Frontal cortex (tissue), 4 donors: ENCODE measurements around the gene POLR3G. TPM values are rescaled to one million over a fixed set of nuclear protein-coding genes. Genes with fewer than 3 reads are reported as not detected.
A peak's percentile ranks its signal among the peaks of the same experiment; 100 is the strongest.

Source experiments
- DNase-seq, 2 donors: peaks; one replicate each; pipeline ENCODE4 v3.0.0; 2012; ENCODE audit warnings: low spot score in 2 of 2
- FAIRE-seq: peaks from 2 replicates; lab custom pipeline; 2012; peaks lifted over from hg19 to GRCh38; lab: Jason Lieb, UNC
- total RNA-seq: library from RNA; depleted of rRNA; stranded (reverse); fragments of >200 nt; gene quantifications from one replicate; pipeline ENCODE4 v1.2.3, GENCODE V29; 2014
- donor health status: control.
- donor health status: control.
- donor health status: control.

Gene POLR3G
- total RNA-seq, 1 donor from 2014 or later, result 3.3 TPM

GRCh38 chr5:90549223-90549622, 74.6 kb downstream of the POLR3G start:
- FAIRE-seq (peak; percentile 78), DNase-seq (no peak)

GRCh38 chr5:90549729-90550275, 75.1 kb downstream of the POLR3G start:
- DNase-seq (no peak), FAIRE-seq (no peak)

DNA sequence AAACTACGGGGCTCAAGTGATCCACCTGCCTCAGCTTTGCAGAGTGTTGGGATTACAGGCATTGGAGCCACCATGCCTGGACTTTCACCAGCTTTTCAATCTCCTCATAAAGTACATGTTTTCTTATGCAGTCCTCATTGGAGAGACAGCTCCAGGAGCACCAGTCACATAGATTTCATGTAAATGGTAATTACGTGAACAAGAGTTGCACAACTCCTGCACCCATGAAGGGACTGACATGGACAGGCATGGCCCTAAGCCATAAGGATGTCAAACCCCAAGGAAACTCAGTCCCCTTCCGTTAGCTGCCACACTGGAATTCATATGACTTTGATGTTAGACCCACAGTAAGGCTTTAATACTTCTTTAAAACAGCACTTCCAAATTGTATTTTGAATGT, 76.3 kb downstream of the POLR3G start:
- DNase-seq (no peak), FAIRE-seq (no peak)

DNA sequence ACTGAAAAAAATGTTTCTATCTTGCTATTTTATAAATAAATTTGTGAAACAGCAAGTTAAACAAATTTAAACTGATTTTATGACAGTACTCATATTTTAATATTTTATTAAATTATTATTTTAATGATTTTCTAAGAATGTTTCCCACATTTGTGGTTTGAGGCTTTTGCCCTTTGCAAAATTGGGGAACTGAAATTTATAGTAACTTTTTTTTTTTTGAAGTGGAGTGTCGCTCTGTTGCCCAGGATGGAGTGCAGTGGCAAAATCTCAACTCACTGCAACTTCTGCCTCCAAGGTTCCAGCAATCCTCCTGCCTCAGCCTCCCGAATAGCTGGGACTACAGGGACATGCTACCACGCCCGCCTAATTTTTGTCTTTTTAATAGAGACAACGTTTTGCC, 76.7 kb downstream of the POLR3G start:
- DNase-seq (no peak), FAIRE-seq (peak; percentile 6)

DNA sequence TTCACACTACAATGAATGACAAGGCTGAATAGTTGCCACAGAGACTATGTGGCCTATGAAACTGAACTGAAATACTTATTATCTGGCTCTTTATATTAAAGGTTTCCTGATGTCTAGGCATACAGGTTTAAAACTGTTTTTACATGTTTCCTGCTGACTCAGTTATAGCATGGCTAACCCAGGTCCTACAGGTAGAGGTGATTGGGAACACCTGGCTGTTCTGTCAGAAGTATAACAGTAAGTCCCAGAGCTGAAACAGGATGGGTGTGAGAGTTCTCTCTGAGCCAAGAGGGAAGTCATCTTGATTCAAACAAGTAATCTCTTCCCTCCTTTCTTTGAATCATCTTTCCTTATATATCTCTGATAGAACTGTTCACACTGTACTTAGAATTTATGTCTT, 79.0 kb downstream of the POLR3G start:
- DNase-seq (no peak), FAIRE-seq (no peak)

DNA sequence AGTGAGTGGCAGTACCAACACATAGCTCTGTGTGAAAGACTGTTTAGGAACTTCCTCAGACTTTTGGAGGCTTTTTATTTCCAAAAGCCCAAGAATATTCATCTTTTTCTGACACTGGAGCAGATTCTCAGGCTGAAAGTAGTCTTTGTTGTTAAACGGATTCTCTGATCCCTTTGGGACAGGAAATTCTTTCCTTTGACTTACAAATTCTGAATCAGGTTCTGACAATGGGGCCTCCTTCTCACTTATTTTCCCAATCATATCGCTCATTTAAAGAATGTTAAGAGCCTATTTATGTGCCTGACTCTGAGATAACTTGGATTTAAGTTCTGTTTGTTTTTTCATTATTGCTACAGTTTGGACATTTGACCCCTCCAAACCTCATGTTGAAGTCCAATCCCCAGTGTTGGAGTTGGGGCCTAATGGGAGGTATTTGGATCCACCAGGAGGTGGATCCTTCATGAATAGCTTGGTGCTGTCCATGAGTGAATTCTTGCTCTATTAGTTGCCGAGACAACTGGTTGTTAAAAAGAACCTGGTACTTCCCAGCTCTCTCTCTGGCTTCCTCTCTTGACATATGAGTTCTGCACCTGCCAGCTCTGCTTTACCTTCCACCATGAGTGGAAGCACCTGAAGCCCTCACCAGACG, 79.8 kb downstream of the POLR3G start:
- DNase-seq (no peak), FAIRE-seq (no peak)

GRCh38 chr5:90555666-90556065, 81.0 kb downstream of the POLR3G start:
- FAIRE-seq (no peak), DNase-seq (no peak)

GRCh38 chr5:90557391-90557790, 82.7 kb downstream of the POLR3G start:
- FAIRE-seq, result no peak
- no peak for DNase-seq

DNA sequence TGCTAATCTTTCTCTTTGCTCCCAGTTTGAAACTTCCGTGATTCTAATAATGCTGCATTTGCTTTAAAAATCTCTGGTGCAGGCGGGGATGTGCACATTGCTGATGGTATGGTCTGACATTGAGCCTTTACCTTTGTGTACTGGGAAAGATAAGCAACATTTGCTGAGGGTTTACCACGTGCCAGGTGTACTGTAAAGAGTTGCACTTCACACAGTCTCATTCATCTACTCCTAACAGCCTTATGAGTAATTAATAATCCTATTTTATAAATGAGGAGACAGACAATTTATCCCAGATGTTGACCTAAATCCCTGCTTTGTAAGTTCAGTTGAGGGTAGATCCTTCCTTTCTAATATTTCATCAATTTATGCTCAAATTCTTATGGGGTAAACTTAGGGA, 83.2 kb downstream of the POLR3G start:
- FAIRE-seq (no peak), DNase-seq (no peak)

- FAIRE-seq (no peak), DNase-seq (peak; percentile 44 to 72)
These were observed 83.9 kb downstream of the POLR3G start, which contains the start of gene ADGRV1 for GRCh38 chr5:90558344-90559192. TSS of gene ADGRV1 (plus strand) at chr5:90558797. CDS start at chr5:90558896, 99 bp downstream.

GRCh38 chr5:90560771-90561170, 86.1 kb downstream of the POLR3G start:
- FAIRE-seq (no peak), DNase-seq (no peak)

- DNase-seq (no peak), FAIRE-seq (no peak)
These were observed 87.1 kb downstream of the POLR3G start for GRCh38 chr5:90561766-90562165.

DNA sequence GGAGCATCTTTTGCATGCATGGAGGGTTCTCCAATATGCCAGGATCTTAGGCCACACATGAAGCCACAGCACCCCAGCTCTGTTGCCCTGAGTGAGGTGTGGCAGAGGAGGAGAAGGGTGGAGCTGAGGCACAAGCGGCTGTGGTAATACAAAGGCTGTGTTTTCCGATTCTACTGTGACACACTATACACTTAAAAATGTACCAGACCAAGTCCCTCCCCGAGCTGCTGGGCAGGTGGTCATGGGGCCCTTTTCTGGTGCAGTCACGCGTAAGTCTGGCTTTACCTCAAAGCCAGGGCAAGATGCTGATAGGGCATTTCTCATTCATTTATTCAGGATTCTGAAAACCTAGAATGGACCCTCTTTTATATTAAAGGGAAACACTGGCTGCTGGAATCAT, 87.7 kb downstream of the POLR3G start:
- FAIRE-seq (no peak), DNase-seq (no peak)

GRCh38 chr5:90563108-90563507, 88.4 kb downstream of the POLR3G start:
- FAIRE-seq, result no peak
- DNase-seq, result no peak

Other genes starting within 250 kb of the POLR3G start
- 22.8 TPM for gene CETN3, start 65.1 kb upstream of the POLR3G start, total RNA-seq
- 17.9 TPM for gene MBLAC2, start 93 bp upstream of the POLR3G start, total RNA-seq
- 21.6 TPM for gene LYSMD3, start 54.7 kb downstream of the POLR3G start, total RNA-seq
- 98.6 TPM for gene ADGRV1, start 83.9 kb downstream of the POLR3G start, total RNA-seq